GM12891 (cell line): ENCODE data around the gene DHRSX.

Experiments used
- POLR2AphosphoS5 ChIP-seq: IDR thresholded peaks from 2 replicates; pipeline ENCODE4 v1.6.1; 2011; ENCODE audit warnings: low read depth, low read length, control low read depth
- TAF1 ChIP-seq: IDR thresholded peaks from 2 replicates; pipeline ENCODE4 v1.6.1; 2011; ENCODE audit warnings: low read depth, low read length, control low read depth

GRCh38 chrX:2457289-2458133 lies 43.3 kb downstream of the DHRSX start:
- TF ChIP-seq TAF1 (no peak), POLR2AphosphoS5 (no peak)
